Hepatocyte (in vitro differentiated cells): ENCODE data around the gene CCNB1. TPM values are rescaled to one million over a fixed set of nuclear protein-coding genes. Genes with fewer than 3 reads are reported as not detected.

ENCODE experiments used
- polyA plus RNA-seq: library from polyadenylated mRNA; unstranded; fragments of >200 nt; fragmentation: Nextera tagmentation; extraction: Ambion mirVana; gene quantifications from 2 replicates; pipeline ENCODE4 v1.2.1, GENCODE V29; 2016
- small RNA-seq: library from RNA; depleted of rRNA; stranded (forward); fragments of <200 nt; gene quantifications from one replicate; pipeline ENCODE3, GENCODE V24; 2014
- total RNA-seq: library from RNA; depleted of rRNA; stranded (reverse); fragments of >200 nt; gene quantifications from 2 replicates; pipeline ENCODE4 v1.2.3, GENCODE V29; 2014

CCNB1 gene
- total and polyA plus RNA-seq, 2 experiments from 2014 or later = 34.3 to 39.2 TPM

Small RNAs within 50 kb of the gene (small RNA-seq; reads per million reads assigned to genes)
- not detected for gene SNORA50D

Other genes starting within 250 kb of the CCNB1 start
- gene SLC30A5, start 73.1 kb upstream of the CCNB1 start, total RNA-seq = 62.4 and 67.3 TPM in 2 replicates
- 52.7 and 54.3 TPM in 2 replicates for gene SLC30A5, start 73.1 kb upstream of the CCNB1 start, polyA plus RNA-seq
- 6.9 and 10.8 TPM in 2 replicates for gene CENPH, start 22.4 kb downstream of the CCNB1 start, total RNA-seq
- gene CENPH, start 22.4 kb downstream of the CCNB1 start, polyA plus RNA-seq = 3.7 and 3.8 TPM in 2 replicates
- 36.4 and 50.9 TPM in 2 replicates for gene CDK7, start 67.7 kb downstream of the CCNB1 start, total RNA-seq
- gene CDK7, start 67.7 kb downstream of the CCNB1 start, polyA plus RNA-seq = 40.4 and 41.1 TPM in 2 replicates
- gene CCDC125, start 165.7 kb downstream of the CCNB1 start, total RNA-seq = 0.28 and 0.37 TPM in 2 replicates
- gene CCDC125, start 165.7 kb downstream of the CCNB1 start, polyA plus RNA-seq = 0.51 TPM in 1 of 2 replicates, not detected in the other
- 41.3 and 43.2 TPM in 2 replicates for gene AK6, start 202.4 kb downstream of the CCNB1 start, total RNA-seq
- 74.1 and 89.7 TPM in 2 replicates for gene AK6, start 202.4 kb downstream of the CCNB1 start, polyA plus RNA-seq
- 75.5 and 81.6 TPM in 2 replicates for gene TAF9, start 202.4 kb downstream of the CCNB1 start, total RNA-seq
- 112 and 126 TPM in 2 replicates for gene TAF9, start 202.4 kb downstream of the CCNB1 start, polyA plus RNA-seq
- 20.2 and 33.8 TPM in 2 replicates for gene RAD17, start 202.7 kb downstream of the CCNB1 start, total RNA-seq
- gene RAD17, start 202.7 kb downstream of the CCNB1 start, polyA plus RNA-seq = 21.3 and 21.7 TPM in 2 replicates
- gene MARVELD2, start 248.0 kb downstream of the CCNB1 start, total RNA-seq = 43.5 and 45.4 TPM in 2 replicates
- 19.6 and 26.4 TPM in 2 replicates for gene MARVELD2, start 248.0 kb downstream of the CCNB1 start, polyA plus RNA-seq